Liver (tissue), 3 donors: Measurements from ENCODE around the gene ELOF1.
"Not testable (repeated sequence)": the region's sequence is repeated elsewhere in the genome, so short reads cannot be mapped to it uniquely, and the experiment has no call there.

ENCODE experiments used
- FOXA1 ChIP-seq: IDR thresholded peaks from 2 replicates; pipeline ENCODE4 v1.6.1; 2016; ENCODE audit warnings: antibody characterized with exemption
- GABPA ChIP-seq, 2 donors: IDR thresholded peaks in 1 of 2; conservative IDR thresholded peaks in 1 of 2; 2 replicates each; pipeline ENCODE4 v1.6.1; 2016; ENCODE audit warnings: antibody characterized with exemption in 2 of 2, mild to moderate bottlenecking in 1 of 2, moderate library complexity in 1 of 2
- RXRA ChIP-seq, 2 donors: IDR thresholded peaks; 2 replicates each; pipeline ENCODE4 v1.6.1; 2017 to 2018; ENCODE audit warnings: antibody characterized with exemption in 2 of 2, mild to moderate bottlenecking in 1 of 2
- TAF1 ChIP-seq: conservative IDR thresholded peaks from 2 replicates; pipeline ENCODE4 v1.6.1; 2016; ENCODE audit warnings: antibody characterized with exemption, mild to moderate bottlenecking
- YY1 ChIP-seq: IDR thresholded peaks from 2 replicates; pipeline ENCODE4 v1.6.1; 2016; ENCODE audit warnings: antibody characterized with exemption, mild to moderate bottlenecking
- TF ChIP-seq, protein P1 (sequence below): fragments of 150-350 bp; IDR thresholded peaks from 2 replicates; pipeline ENCODE4 v1.5.1; 2017; ENCODE audit warnings: improper control_type of control experiment, low read depth, low read length; ENCODE audit not compliant: missing input control
- TF ChIP-seq, protein P2 (sequence below): IDR thresholded peaks from 2 replicates; pipeline ENCODE4 v1.6.1; 2016; ENCODE audit warnings: antibody characterized with exemption
- donor health status: healthy.
- donor health status: healthy.

DNA sequence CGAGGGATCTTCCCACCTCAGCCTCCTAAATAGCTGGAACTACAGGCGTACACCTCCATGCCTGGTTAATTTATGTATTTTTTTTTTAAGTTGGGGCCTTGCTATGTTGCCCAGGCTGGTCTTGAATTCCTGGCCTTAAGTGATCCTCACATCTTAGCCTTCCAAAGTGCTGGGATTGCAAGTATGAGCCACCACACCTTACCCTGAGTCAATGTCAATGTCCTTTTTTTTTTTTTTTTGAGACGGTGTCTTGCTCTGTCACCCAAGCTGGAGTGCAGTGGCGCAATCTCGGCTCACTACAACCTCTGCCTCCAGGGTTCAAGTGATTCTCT is 6.6 kb upstream of the ELOF1 start:
- not testable (repeated sequence) for TF ChIP-seq TAF1; RXRA (IDR thresholded peaks at IDR 0.05); YY1; GABPA (IDR thresholded peaks at IDR 0.05 in 1 of 2, conservative IDR thresholded peaks at IDR 0.05 in 1 of 2); FOXA1
- TF ChIP-seq, protein P1, sequence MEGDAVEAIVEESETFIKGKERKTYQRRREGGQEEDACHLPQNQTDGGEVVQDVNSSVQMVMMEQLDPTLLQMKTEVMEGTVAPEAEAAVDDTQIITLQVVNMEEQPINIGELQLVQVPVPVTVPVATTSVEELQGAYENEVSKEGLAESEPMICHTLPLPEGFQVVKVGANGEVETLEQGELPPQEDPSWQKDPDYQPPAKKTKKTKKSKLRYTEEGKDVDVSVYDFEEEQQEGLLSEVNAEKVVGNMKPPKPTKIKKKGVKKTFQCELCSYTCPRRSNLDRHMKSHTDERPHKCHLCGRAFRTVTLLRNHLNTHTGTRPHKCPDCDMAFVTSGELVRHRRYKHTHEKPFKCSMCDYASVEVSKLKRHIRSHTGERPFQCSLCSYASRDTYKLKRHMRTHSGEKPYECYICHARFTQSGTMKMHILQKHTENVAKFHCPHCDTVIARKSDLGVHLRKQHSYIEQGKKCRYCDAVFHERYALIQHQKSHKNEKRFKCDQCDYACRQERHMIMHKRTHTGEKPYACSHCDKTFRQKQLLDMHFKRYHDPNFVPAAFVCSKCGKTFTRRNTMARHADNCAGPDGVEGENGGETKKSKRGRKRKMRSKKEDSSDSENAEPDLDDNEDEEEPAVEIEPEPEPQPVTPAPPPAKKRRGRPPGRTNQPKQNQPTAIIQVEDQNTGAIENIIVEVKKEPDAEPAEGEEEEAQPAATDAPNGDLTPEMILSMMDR = not testable (repeated sequence)
- TF ChIP-seq, protein P2, sequence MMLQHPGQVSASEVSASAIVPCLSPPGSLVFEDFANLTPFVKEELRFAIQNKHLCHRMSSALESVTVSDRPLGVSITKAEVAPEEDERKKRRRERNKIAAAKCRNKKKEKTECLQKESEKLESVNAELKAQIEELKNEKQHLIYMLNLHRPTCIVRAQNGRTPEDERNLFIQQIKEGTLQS = not testable (repeated sequence)
